PC-3 (cell line): Measurements from ENCODE around the gene ILF2. TPM values are rescaled to one million over a fixed set of nuclear protein-coding genes. Genes with fewer than 3 reads are reported as not detected.

Experiments
- ATAC-seq: fragments of 200-7000 bp; cut with Tn5 transposase; 2 replicates; pipeline ENCODE4 v1.9.1; 2020; ENCODE audit warnings: mild to moderate bottlenecking, moderate library complexity
- BruUV-seq: library from RNA; stranded (reverse); fragments of 400-500 nt; replicated peaks from 2 replicates; lab custom pipeline; 2021; lab: Mats Ljungman, UMichigan
- CTCF ChIA-PET: fragments of 300-600 bp; sonication (Branson Sonifier 250); formaldehyde crosslinking; loops from one replicate; lab custom pipeline; 2022; ENCODE audit warnings: antibody characterized with exemption; lab: Charles Lee
- POLR2A ChIA-PET: fragments of 300-600 bp; sonication (Branson Sonifier 250); formaldehyde crosslinking; loops from one replicate; lab custom pipeline; 2022; ENCODE audit warnings: antibody characterized with exemption; ENCODE audit not compliant: unreplicated experiment; lab: Charles Lee
- DNase-seq: peaks from one replicate; pipeline ENCODE4 v3.0.0-alpha.2; 2015
- H2AFZ ChIP-seq: fragments of 300-600 bp; sonication (generic); 2 replicates; pipeline ENCODE4 v1.6.0; 2016; ENCODE audit warnings: antibody characterized with exemption, low read length
- H3F3A ChIP-seq: fragments of 300-600 bp; sonication (generic); one replicate; pipeline ENCODE4 v1.6.0; 2017; ENCODE audit warnings: antibody characterized with exemption, low read length, control low read depth, mild to moderate bottlenecking; ENCODE audit not compliant: unreplicated experiment
- H3K27ac ChIP-seq: fragments of 300-600 bp; sonication (generic); 2 replicates; pipeline ENCODE4 v1.5.1; 2016; ENCODE audit warnings: mild to moderate bottlenecking, low read length
- H3K27me3 ChIP-seq: fragments of 300-600 bp; sonication (generic); 2 replicates; pipeline ENCODE4 v1.6.1; 2016; ENCODE audit warnings: low read length, mixed read lengths
- H3K36me3 ChIP-seq: fragments of 300-600 bp; sonication (generic); 2 replicates; pipeline ENCODE4 v1.6.1; 2016; ENCODE audit warnings: low read depth, mixed run types, low read length, mixed read lengths
- H3K4me1 ChIP-seq: fragments of 300-600 bp; sonication (generic); 2 replicates; pipeline ENCODE4 v1.5.1; 2016; ENCODE audit warnings: low read length; ENCODE audit not compliant: insufficient read depth
- H3K4me2 ChIP-seq: fragments of 300-600 bp; sonication (generic); 2 replicates; pipeline ENCODE4 v1.6.0; 2016; ENCODE audit warnings: low read length
- H3K4me3 ChIP-seq: fragments of 300-600 bp; sonication (generic); 2 replicates; pipeline ENCODE4 v1.5.1; 2016; ENCODE audit warnings: mild to moderate bottlenecking, low read length, mixed read lengths
- H3K79me2 ChIP-seq: fragments of 300-600 bp; sonication (generic); 2 replicates; pipeline ENCODE4 v1.6.1; 2017; ENCODE audit warnings: low read length, mixed read lengths
- H3K9ac ChIP-seq: fragments of 300-600 bp; sonication (generic); 2 replicates; pipeline ENCODE4 v1.6.0; 2016; ENCODE audit warnings: mild to moderate bottlenecking, low read length
- H3K9me2 ChIP-seq: fragments of 300-600 bp; sonication (generic); replicated peaks from 2 replicates; pipeline ENCODE4 v1.6.1; 2016; ENCODE audit warnings: mixed run types, low read length, mixed read lengths
- H3K9me3 ChIP-seq: fragments of 300-600 bp; sonication (generic); 2 replicates; pipeline ENCODE4 v1.6.1; 2016; ENCODE audit warnings: low read length, mixed read lengths
- H4K20me1 ChIP-seq: fragments of 300-600 bp; sonication (generic); 2 replicates; pipeline ENCODE4 v1.6.1; 2016; ENCODE audit warnings: low read length, mixed read lengths
- EZH2 ChIP-seq: fragments of 300-600 bp; sonication (generic); IDR thresholded peaks from one replicate; pipeline ENCODE4 v1.6.1; 2017; ENCODE audit warnings: antibody characterized with exemption, mild to moderate bottlenecking, low read length; ENCODE audit not compliant: unreplicated experiment
- EZH2phosphoT487 ChIP-seq: fragments of 300-600 bp; sonication (generic); IDR thresholded peaks from 2 replicates; pipeline ENCODE4 v1.6.1; 2018; ENCODE audit warnings: mild to moderate bottlenecking, antibody characterized with exemption, low read length, borderline replicate concordance
- intact Hi-C: fragments of 100-400 bp; cut with micrococcal nuclease; formaldehyde crosslinking; loops from 2 replicates; pipeline ENCODE4 v1.9.0; 2023
- total RNA-seq: library from RNA; depleted of rRNA; stranded (reverse); fragments of >200 nt; gene quantifications from 2 replicates; pipeline ENCODE4 v1.2.3, GENCODE V29; 2014
- TF ChIP-seq, protein P1 (sequence below): fragments of 300-600 bp; sonication (generic); conservative IDR thresholded peaks from 2 replicates; pipeline ENCODE4 v1.5.1; 2017; ENCODE audit warnings: antibody characterized with exemption, low read depth, mild to moderate bottlenecking, low read length

Gene ILF2
- total RNA-seq, 1 experiment from 2014 or later = 439 TPM

DNA sequence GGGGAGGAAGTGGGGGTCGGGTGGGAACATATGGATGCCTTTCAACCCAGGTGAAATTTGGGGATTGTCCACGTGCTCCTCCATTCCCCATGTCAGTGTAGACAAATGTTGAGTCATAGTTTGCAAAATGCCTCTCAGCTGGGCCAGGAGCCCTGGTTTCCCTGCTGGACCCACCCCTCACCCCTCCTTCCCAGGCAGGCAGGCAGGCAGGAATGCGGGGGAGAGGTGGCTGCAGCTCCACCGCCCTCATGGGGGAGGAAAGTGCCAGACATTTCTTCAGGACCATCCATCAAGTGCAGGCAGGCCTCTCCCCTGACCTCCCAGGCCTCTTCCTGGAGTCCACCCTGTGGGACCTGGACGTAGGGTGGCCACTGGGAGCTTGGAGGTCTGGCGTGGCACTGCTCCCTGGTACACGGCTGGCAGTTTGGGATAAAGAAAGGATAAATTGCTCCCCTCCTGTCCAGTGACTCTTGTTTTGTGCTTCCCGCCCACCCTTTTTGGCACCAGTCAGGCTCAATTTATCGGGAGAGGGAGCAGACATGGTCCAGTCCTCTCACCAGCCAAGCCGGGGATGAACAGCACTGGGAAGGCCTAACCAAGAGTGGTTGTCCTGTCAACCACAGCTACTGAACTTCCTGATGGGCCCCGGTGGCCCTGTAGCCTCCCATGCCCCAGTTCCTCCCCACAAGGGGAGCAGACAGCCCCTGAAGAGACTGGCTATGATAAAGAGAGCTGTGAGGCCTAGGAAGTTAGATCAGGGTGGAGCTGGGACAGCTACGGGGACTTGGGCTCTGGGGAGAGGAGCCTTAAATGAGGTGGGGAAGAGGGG, 26.6 kb upstream of the ILF2 start:
- H3K4me3 ChIP-seq = no peak overlapping the region
- no peaks in the 10 kb centered on the region for H3K9me2 ChIP-seq
- no peaks in the 10 kb centered on the region for H3K27me3 ChIP-seq
- H3K4me2 ChIP-seq = peak overlapping the region; percentile 13
- no TSS peak for BruUV-seq
- ChIA-PET CTCF (no interaction called here), POLR2A (no interaction called here)
- DNase-seq = peak; percentile 78
- H3K9ac ChIP-seq = no peak overlapping the region; the same call in 1 of the 2 replicates
- peak; percentile 85 for ATAC-seq
- peak overlapping the region; percentile 34; the same call in 1 of the 2 replicates for H3K27ac ChIP-seq
- no peaks in the 10 kb centered on the region for H3K36me3 ChIP-seq
- no peaks in the 10 kb centered on the region for H4K20me1 ChIP-seq
- TF ChIP-seq EZH2 = no peak
- TF ChIP-seq, protein P1, sequence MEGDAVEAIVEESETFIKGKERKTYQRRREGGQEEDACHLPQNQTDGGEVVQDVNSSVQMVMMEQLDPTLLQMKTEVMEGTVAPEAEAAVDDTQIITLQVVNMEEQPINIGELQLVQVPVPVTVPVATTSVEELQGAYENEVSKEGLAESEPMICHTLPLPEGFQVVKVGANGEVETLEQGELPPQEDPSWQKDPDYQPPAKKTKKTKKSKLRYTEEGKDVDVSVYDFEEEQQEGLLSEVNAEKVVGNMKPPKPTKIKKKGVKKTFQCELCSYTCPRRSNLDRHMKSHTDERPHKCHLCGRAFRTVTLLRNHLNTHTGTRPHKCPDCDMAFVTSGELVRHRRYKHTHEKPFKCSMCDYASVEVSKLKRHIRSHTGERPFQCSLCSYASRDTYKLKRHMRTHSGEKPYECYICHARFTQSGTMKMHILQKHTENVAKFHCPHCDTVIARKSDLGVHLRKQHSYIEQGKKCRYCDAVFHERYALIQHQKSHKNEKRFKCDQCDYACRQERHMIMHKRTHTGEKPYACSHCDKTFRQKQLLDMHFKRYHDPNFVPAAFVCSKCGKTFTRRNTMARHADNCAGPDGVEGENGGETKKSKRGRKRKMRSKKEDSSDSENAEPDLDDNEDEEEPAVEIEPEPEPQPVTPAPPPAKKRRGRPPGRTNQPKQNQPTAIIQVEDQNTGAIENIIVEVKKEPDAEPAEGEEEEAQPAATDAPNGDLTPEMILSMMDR = no peak
- TF ChIP-seq EZH2phosphoT487 = no peak
- H3K79me2 ChIP-seq = no peaks in the 10 kb centered on the region
- H3F3A ChIP-seq = no peaks in the 10 kb centered on the region
- peak overlapping the region; percentile 69 for H2AFZ ChIP-seq
- intact Hi-C loops = no loop called here
- no peaks in the 10 kb centered on the region for H3K9me3 ChIP-seq
- H3K4me1 ChIP-seq = peaks cover 13% of the 10 kb centered on the region

DNA sequence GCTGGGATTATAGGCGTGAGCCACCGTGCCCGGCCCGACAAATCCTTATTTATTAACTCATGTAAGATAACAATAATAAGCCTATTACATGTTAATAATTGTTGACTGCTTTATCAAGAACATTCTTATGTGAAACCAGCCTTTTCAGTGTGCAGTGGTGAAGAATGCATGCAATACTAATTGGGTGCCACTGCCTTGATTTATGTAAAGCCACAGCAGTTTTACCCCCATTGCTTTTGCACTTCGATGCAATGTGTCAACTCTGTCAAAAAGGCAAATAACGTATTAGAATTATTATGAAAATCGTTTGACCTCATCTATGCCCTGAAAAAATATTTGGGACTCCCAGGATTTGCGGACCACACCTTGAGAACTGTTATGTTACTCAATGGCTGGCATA, 25.9 kb upstream of the ILF2 start:
- H4K20me1 ChIP-seq = no peaks in the 10 kb centered on the region
- H3K9me3 ChIP-seq = no peaks in the 10 kb centered on the region
- no peak overlapping the region; the same call in 1 of the 2 replicates for H3K9ac ChIP-seq
- H3K4me1 ChIP-seq = peaks cover 13% of the 10 kb centered on the region
- H3K36me3 ChIP-seq = no peaks in the 10 kb centered on the region
- no peak overlapping the region for H3K4me3 ChIP-seq
- no peaks in the 10 kb centered on the region for H3K79me2 ChIP-seq
- ChIA-PET POLR2A (no interaction called here), CTCF (no interaction called here)
- no peaks in the 10 kb centered on the region for H3K9me2 ChIP-seq
- BruUV-seq = no TSS peak
- H2AFZ ChIP-seq = peak overlapping the region; percentile 69
- intact Hi-C loops = no loop called here
- ATAC-seq = no peak
- H3F3A ChIP-seq = no peaks in the 10 kb centered on the region
- peak overlapping the region; percentile 34; the same call in 1 of the 2 replicates for H3K27ac ChIP-seq
- no peak overlapping the region for H3K4me2 ChIP-seq
- H3K27me3 ChIP-seq = no peaks in the 10 kb centered on the region
- DNase-seq = no peak
- TF ChIP-seq, protein P1 = no peak
- no peak for TF ChIP-seq EZH2phosphoT487
- no peak for TF ChIP-seq EZH2

DNA sequence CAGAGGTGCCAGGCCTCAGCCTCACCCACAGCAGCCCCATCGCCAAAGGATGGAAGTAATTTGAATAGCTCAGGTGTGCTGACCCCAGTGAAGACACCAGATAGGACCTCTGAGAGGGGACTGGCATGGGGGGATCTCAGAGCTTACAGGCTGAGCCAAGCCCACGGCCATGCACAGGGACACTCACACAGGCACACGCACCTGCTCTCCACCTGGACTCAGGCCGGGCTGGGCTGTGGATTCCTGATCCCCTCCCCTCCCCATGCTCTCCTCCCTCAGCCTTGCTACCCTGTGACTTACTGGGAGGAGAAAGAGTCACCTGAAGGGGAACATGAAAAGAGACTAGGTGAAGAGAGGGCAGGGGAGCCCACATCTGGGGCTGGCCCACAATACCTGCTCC, 22.7 kb upstream of the ILF2 start:
- TF ChIP-seq EZH2phosphoT487 = no peak
- TF ChIP-seq EZH2 = no peak
- Histone ChIP-seq H3K4me2 (no peak overlapping the region), H3K79me2 (no peaks in the 10 kb centered on the region), H2AFZ (no peak overlapping the region), H4K20me1 (no peaks in the 10 kb centered on the region), H3K36me3 (no peaks in the 10 kb centered on the region), H3K4me3 (no peak overlapping the region), H3K27ac (no peak overlapping the region), H3K27me3 (no peaks in the 10 kb centered on the region), H3K4me1 (peaks cover 13% of the 10 kb centered on the region), H3K9me2 (no peaks in the 10 kb centered on the region), H3F3A (no peaks in the 10 kb centered on the region), H3K9ac (no peak overlapping the region), H3K9me3 (no peaks in the 10 kb centered on the region)
- DNase-seq (no peak), ATAC-seq (no peak)
- ChIA-PET POLR2A (no interaction called here), CTCF (no interaction called here)
- no TSS peak for BruUV-seq
- intact Hi-C loops = no loop called here
